ENCODE data around the gene LRRC63. TPM values are rescaled to one million over a fixed set of nuclear protein-coding genes. Genes with fewer than 3 reads are reported as not detected.

The LRRC63 gene
- total RNA-seq, 1 donor from 2014 or later: 0.49 TPM

DNA sequence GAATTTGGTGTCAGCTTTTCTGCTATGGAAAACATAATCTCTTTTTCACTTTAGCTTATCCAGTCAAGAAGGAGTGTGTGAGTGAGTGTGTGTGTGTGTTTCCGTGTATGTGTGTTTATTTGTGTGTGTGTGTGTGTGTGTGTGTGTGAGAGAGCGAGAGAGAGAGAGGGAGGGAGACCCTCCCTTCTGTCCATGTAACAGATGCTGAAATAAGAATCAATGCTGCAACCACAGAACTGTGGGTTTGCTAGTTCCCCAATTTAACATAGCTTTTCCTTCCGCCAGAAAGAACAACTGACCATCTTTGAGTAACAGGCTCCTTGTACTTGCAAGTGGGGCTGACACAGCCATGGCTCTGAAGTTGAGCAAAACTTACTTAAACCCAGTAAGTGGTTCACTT, 35.0 kb upstream of the LRRC63 start:
- Histone ChIP-seq H3K36me3 (no peaks in the 10 kb centered on the region), H3K27ac (no peak overlapping the region), H3K27me3 (no peaks in the 10 kb centered on the region), H3K9me3 (no peaks in the 10 kb centered on the region), H3K4me3 (no peak overlapping the region), H3K4me1 (no peaks in the 10 kb centered on the region)
- intact Hi-C loops (cut with DNase I): no loop called here
- no peak for DNase-seq (ENCODE audit: extremely low spot score in 2 of 2)
- TF ChIP-seq POLR2A (IDR thresholded peaks at IDR 0.05): no peak

- DNase-seq (ENCODE audit: extremely low spot score in 2 of 2): no peak
- intact Hi-C loops (cut with DNase I): no loop called here
- H3K4me3 ChIP-seq: no peak overlapping the region
- TF ChIP-seq POLR2A (IDR thresholded peaks at IDR 0.05) (no peak), POLR2AphosphoS5 (IDR thresholded peaks at IDR 0.05; ENCODE audit: insufficient read depth in 1 of 2, low read depth in 1 of 2) (no peak)
- TF ChIP-seq, protein P1, sequence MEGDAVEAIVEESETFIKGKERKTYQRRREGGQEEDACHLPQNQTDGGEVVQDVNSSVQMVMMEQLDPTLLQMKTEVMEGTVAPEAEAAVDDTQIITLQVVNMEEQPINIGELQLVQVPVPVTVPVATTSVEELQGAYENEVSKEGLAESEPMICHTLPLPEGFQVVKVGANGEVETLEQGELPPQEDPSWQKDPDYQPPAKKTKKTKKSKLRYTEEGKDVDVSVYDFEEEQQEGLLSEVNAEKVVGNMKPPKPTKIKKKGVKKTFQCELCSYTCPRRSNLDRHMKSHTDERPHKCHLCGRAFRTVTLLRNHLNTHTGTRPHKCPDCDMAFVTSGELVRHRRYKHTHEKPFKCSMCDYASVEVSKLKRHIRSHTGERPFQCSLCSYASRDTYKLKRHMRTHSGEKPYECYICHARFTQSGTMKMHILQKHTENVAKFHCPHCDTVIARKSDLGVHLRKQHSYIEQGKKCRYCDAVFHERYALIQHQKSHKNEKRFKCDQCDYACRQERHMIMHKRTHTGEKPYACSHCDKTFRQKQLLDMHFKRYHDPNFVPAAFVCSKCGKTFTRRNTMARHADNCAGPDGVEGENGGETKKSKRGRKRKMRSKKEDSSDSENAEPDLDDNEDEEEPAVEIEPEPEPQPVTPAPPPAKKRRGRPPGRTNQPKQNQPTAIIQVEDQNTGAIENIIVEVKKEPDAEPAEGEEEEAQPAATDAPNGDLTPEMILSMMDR (IDR thresholded peaks at IDR 0.05): no peak
- H3K4me1 ChIP-seq: no peaks in the 10 kb centered on the region
- H3K27me3 ChIP-seq: no peaks in the 10 kb centered on the region
- no peaks in the 10 kb centered on the region for H3K36me3 ChIP-seq
- no peaks in the 10 kb centered on the region for H3K9me3 ChIP-seq
- no peak overlapping the region for H3K27ac ChIP-seq
Measured at GRCh38 chr13:46178143-46178542, 33.6 kb upstream of the LRRC63 start.

DNA sequence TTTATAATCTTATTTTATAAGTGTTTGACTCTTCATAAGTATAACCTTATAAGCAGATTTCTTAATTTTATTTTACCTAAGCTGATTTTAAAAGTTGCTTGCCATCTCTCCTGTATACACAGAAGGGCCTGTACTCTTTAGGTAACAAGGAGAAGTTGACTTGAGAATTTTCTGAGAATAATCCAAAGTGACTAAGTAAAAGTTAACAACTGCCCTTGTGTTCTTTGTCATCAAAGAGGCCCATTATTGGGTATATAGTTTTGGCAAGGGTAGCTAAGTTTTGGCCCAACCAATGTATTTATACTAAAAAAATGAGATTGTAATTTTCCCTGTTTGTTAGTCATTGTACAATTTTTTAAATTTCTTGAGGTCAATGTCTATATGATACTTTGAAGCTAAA, 32.9 kb upstream of the LRRC63 start:
- no peaks in the 10 kb centered on the region for H3K9me3 ChIP-seq
- intact Hi-C loops (cut with DNase I): no loop called here
- H3K27ac ChIP-seq: no peak overlapping the region
- no peak overlapping the region for H3K4me3 ChIP-seq
- H3K36me3 ChIP-seq: no peaks in the 10 kb centered on the region
- H3K4me1 ChIP-seq: no peaks in the 10 kb centered on the region
- TF ChIP-seq, protein P1 (IDR thresholded peaks at IDR 0.05): no peak
- TF ChIP-seq POLR2A (IDR thresholded peaks at IDR 0.05) (no peak), POLR2AphosphoS5 (IDR thresholded peaks at IDR 0.05; ENCODE audit: insufficient read depth in 1 of 2, low read depth in 1 of 2) (no peak)
- DNase-seq (ENCODE audit: extremely low spot score in 2 of 2): no peak
- no peaks in the 10 kb centered on the region for H3K27me3 ChIP-seq

DNA sequence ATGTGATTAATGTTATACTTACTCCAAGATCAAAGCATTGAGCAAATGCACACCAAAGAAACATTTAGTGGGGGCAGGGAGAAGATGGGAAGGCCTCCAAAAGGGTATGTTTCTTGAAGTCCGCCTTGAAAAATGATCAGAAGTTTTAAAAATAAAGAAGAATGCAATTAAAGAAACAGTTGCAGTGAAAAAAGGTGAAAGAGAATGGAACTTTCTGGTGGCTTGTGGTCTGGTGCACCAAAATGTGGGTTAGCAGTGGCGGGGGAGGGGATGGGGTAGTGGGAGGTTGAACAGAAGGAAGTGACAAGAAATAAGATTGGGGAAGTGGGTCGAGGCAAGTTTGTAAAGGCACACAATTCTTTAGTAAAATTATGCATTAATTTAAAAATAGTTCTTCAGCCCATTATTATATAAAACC, 32.2 kb upstream of the LRRC63 start:
- Histone ChIP-seq H3K36me3 (no peaks in the 10 kb centered on the region), H3K27ac (peak overlapping the region; percentile 27), H3K4me3 (peak overlapping the region in 1 of 2 donors; percentile 21), H3K4me1 (no peaks in the 10 kb centered on the region), H3K9me3 (no peaks in the 10 kb centered on the region), H3K27me3 (no peaks in the 10 kb centered on the region)
- TF ChIP-seq POLR2AphosphoS5 (IDR thresholded peaks at IDR 0.05; ENCODE audit: insufficient read depth in 1 of 2, low read depth in 1 of 2) (no peak), POLR2A (IDR thresholded peaks at IDR 0.05) (no peak)
- TF ChIP-seq, protein P1 (IDR thresholded peaks at IDR 0.05): no peak
- intact Hi-C loops (cut with DNase I): no loop called here
- DNase-seq (ENCODE audit: extremely low spot score in 2 of 2): no peak

GRCh38 chr13:46179969-46180763, 31.6 kb upstream of the LRRC63 start:
- peak overlapping the region; percentile 27 for H3K27ac ChIP-seq
- no peaks in the 10 kb centered on the region for H3K9me3 ChIP-seq
- H3K4me1 ChIP-seq: no peaks in the 10 kb centered on the region
- intact Hi-C loops (cut with DNase I): no loop called here
- H3K36me3 ChIP-seq: no peaks in the 10 kb centered on the region
- TF ChIP-seq POLR2A (IDR thresholded peaks at IDR 0.05): no peak
- H3K27me3 ChIP-seq: no peaks in the 10 kb centered on the region
- H3K4me3 ChIP-seq: peak overlapping the region in 1 of 2 donors; percentile 21
- no peak for DNase-seq (ENCODE audit: extremely low spot score in 2 of 2)

DNA sequence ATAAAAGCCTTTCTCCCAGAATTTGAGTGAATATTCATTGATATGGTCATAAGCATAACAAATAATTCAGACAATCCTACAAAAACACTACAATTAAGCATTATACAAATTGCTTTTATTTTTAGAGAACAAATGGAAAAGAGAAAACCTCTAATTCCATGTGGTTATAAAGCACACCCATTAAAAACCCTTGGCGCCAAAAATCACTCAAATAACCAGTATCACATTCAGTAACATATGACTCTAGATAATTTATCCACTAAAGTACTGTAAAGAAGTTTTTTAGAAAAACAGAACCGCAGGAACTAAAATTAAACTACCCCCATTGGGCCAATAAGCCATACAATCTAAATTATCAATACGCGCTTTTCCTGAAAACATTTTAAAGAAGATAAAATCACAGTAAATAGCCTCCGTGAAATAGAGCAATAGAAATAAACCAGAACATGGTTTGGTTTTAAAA, 30.3 kb upstream of the LRRC63 start:
- Histone ChIP-seq H3K4me1 (no peaks in the 10 kb centered on the region), H3K9me3 (no peaks in the 10 kb centered on the region), H3K4me3 (peak overlapping the region in 1 of 2 donors; percentile 21), H3K36me3 (no peaks in the 10 kb centered on the region), H3K27me3 (no peaks in the 10 kb centered on the region), H3K27ac (peak overlapping the region; percentile 27)
- no peak for DNase-seq (ENCODE audit: extremely low spot score in 2 of 2)
- intact Hi-C loops (cut with DNase I): no loop called here
- no peak for TF ChIP-seq POLR2A (IDR thresholded peaks at IDR 0.05)
- TF ChIP-seq, protein P1 (IDR thresholded peaks at IDR 0.05): no peak
- TF ChIP-seq POLR2AphosphoS5 (IDR thresholded peaks at IDR 0.05; ENCODE audit: insufficient read depth in 1 of 2, low read depth in 1 of 2): no peak
